Memory B cell (primary cell): ENCODE results near the gene SULT6B1.
A peak's percentile ranks its signal among the peaks of the same experiment; 100 is the strongest.
"Not testable (repeated sequence)": the region's sequence is repeated elsewhere in the genome, so short reads cannot be mapped to it uniquely, and the experiment has no call there.

Source experiments
- ATAC-seq: fragments of 150-1000 bp; cut with Tn5 transposase; 2 replicates; pipeline ENCODE4 v1.10.0; 2021; ENCODE audit warnings: low read depth, mild to moderate bottlenecking, moderate library complexity
- DNase-seq, 2 donors: peaks; one replicate each; pipeline ENCODE4 v3.0.0; 2022; ENCODE audit warnings: low spot score in 2 of 2
- H3K27ac Mint-ChIP-seq: one replicate; pipeline ENCODE4 v1.8.0; 2022; ENCODE audit warnings: mild to moderate bottlenecking, moderate library complexity, mixed read lengths
- H3K27me3 Mint-ChIP-seq: one replicate; pipeline ENCODE4 v1.8.0; 2022; ENCODE audit warnings: mixed read lengths
- H3K36me3 Mint-ChIP-seq: one replicate; pipeline ENCODE4 v1.8.0; 2022; ENCODE audit warnings: mild to moderate bottlenecking, mixed read lengths
- H3K4me1 Mint-ChIP-seq: one replicate; pipeline ENCODE4 v1.8.0; 2022; ENCODE audit warnings: mixed read lengths
- H3K4me3 Mint-ChIP-seq: one replicate; pipeline ENCODE4 v1.8.0; 2022; ENCODE audit warnings: mild to moderate bottlenecking, moderate library complexity, mixed read lengths
- H3K9me3 Mint-ChIP-seq: one replicate; pipeline ENCODE4 v1.8.0; 2022; ENCODE audit warnings: mixed read lengths

The SULT6B1 gene

GRCh38 chr2:37205689-37206341 lies 17.3 kb upstream of the SULT6B1 start:
- Mint-ChIP-seq H3K4me3 (no peak overlapping the region), H3K36me3 (peaks cover 71% of the 10 kb centered on the region), H3K27me3 (no peaks in the 10 kb centered on the region), H3K4me1 (peaks cover 14% of the 10 kb centered on the region), H3K27ac (peak overlapping the region; percentile 47), H3K9me3 (peaks cover 14% of the 10 kb centered on the region)
- DNase-seq (no peak), ATAC-seq (no peak)

- not testable (repeated sequence) for DNase-seq, H3K27me3 Mint-ChIP-seq, ATAC-seq, H3K4me3 Mint-ChIP-seq
- H3K4me1 Mint-ChIP-seq = peaks cover 14% of the 10 kb centered on the region
- peak overlapping the region; percentile 47 for H3K27ac Mint-ChIP-seq
- peaks cover 14% of the 10 kb centered on the region for H3K9me3 Mint-ChIP-seq
- H3K36me3 Mint-ChIP-seq = peaks cover 66% of the 10 kb centered on the region
These were observed 16.7 kb upstream of the SULT6B1 start for GRCh38 chr2:37205071-37205661.

GRCh38 chr2:37203708-37204107 lies 15.2 kb upstream of the SULT6B1 start:
- DNase-seq = no peak
- Mint-ChIP-seq H3K4me1 (peaks cover 16% of the 10 kb centered on the region), H3K9me3 (peaks cover 13% of the 10 kb centered on the region), H3K4me3 (no peak overlapping the region), H3K36me3 (peaks cover 52% of the 10 kb centered on the region), H3K27me3 (no peaks in the 10 kb centered on the region), H3K27ac (no peak overlapping the region)
- ATAC-seq = no peak

- ATAC-seq = no peak
- no peak for DNase-seq
- H3K36me3 Mint-ChIP-seq = peaks cover 32% of the 10 kb centered on the region
- H3K4me3 Mint-ChIP-seq = no peak overlapping the region
- H3K4me1 Mint-ChIP-seq = peaks cover 11% of the 10 kb centered on the region
- no peaks in the 10 kb centered on the region for H3K27me3 Mint-ChIP-seq
- H3K27ac Mint-ChIP-seq = peak overlapping the region; percentile 70
- peaks cover 3% of the 10 kb centered on the region for H3K9me3 Mint-ChIP-seq
These were observed 13.3 kb upstream of the SULT6B1 start for GRCh38 chr2:37201766-37202165.

GRCh38 chr2:37201208-37201607 lies 12.7 kb upstream of the SULT6B1 start:
- ATAC-seq = no peak
- no peak for DNase-seq
- Mint-ChIP-seq H3K27me3 (no peaks in the 10 kb centered on the region), H3K36me3 (peaks cover 31% of the 10 kb centered on the region), H3K9me3 (peaks cover 2% of the 10 kb centered on the region), H3K27ac (no peak overlapping the region), H3K4me1 (peaks cover 11% of the 10 kb centered on the region), H3K4me3 (no peak overlapping the region)

GRCh38 chr2:37198681-37199065 lies 10.2 kb upstream of the SULT6B1 start:
- Mint-ChIP-seq H3K4me1 (peaks cover 10% of the 10 kb centered on the region), H3K4me3 (no peak overlapping the region), H3K9me3 (peaks cover 1% of the 10 kb centered on the region), H3K27ac (no peak overlapping the region), H3K36me3 (peaks cover 12% of the 10 kb centered on the region), H3K27me3 (no peaks in the 10 kb centered on the region)
- ATAC-seq (no peak), DNase-seq (no peak)

GRCh38 chr2:37196320-37197195 lies 8.1 kb upstream of the SULT6B1 start, which contains the start of gene CEBPZOS:
CEBPZOS (plus strand) TSS chr2:37196496; CDS start chr2:37199705, 3,209 bp downstream.
- Mint-ChIP-seq H3K27ac (peak within 1 kb of the TSS; percentile 98), H3K4me3 (peak within 1 kb of the TSS; percentile 100), H3K9me3 (no peaks in the 10 kb centered on the region), H3K4me1 (peaks cover 8% of the 10 kb centered on the region), H3K27me3 (no peaks in the 10 kb centered on the region), H3K36me3 (peaks cover 1% of the 10 kb centered on the region)
- peak; percentile 87 for ATAC-seq
- peak; percentile 92 to 95 for DNase-seq

GRCh38 chr2:37195862-37196319 lies 7.4 kb upstream of the SULT6B1 start:
- not testable (repeated sequence) for H3K4me1 Mint-ChIP-seq, H3K36me3 Mint-ChIP-seq, H3K27me3 Mint-ChIP-seq, H3K9me3 Mint-ChIP-seq, DNase-seq, ATAC-seq
- Mint-ChIP-seq H3K27ac (peak overlapping the region; percentile 98), H3K4me3 (peak overlapping the region; percentile 100)

- H3K9me3 Mint-ChIP-seq = no peaks in the 10 kb centered on the region
- H3K4me1 Mint-ChIP-seq = peaks cover 5% of the 10 kb centered on the region
- H3K36me3 Mint-ChIP-seq = peaks cover 1% of the 10 kb centered on the region
- ATAC-seq (no peak), DNase-seq (no peak)
- no peak overlapping the region for H3K27ac Mint-ChIP-seq
- H3K4me3 Mint-ChIP-seq = no peak overlapping the region
- peaks cover 4% of the 10 kb centered on the region for H3K27me3 Mint-ChIP-seq
These were observed 4.1 kb upstream of the SULT6B1 start for GRCh38 chr2:37192551-37192950.

GRCh38 chr2:37191747-37192146 lies 3.3 kb upstream of the SULT6B1 start:
- Mint-ChIP-seq H3K9me3 (no peaks in the 10 kb centered on the region), H3K36me3 (peaks cover 1% of the 10 kb centered on the region), H3K27ac (no peak overlapping the region), H3K27me3 (peaks cover 4% of the 10 kb centered on the region), H3K4me3 (no peak overlapping the region), H3K4me1 (peaks cover 3% of the 10 kb centered on the region)
- ATAC-seq = no peak
- DNase-seq = no peak

- peaks cover 4% of the 10 kb centered on the region for H3K27me3 Mint-ChIP-seq
- H3K9me3 Mint-ChIP-seq = no peaks in the 10 kb centered on the region
These were observed 2.8 kb upstream of the SULT6B1 start for GRCh38 chr2:37191253-37191652.

GRCh38 chr2:37190290-37190689 lies 1.8 kb upstream of the SULT6B1 start:
- Mint-ChIP-seq H3K4me3 (no peak overlapping the region), H3K36me3 (no peaks in the 10 kb centered on the region), H3K4me1 (no peaks in the 10 kb centered on the region), H3K27me3 (peaks cover 4% of the 10 kb centered on the region), H3K27ac (no peak overlapping the region), H3K9me3 (no peaks in the 10 kb centered on the region)
- no peak for ATAC-seq
- DNase-seq = no peak

More at GRCh38 chr2:37191253-37191652, 2.8 kb upstream of the SULT6B1 start:
- no peaks in the 10 kb centered on the region for H3K36me3 Mint-ChIP-seq
- no peak overlapping the region for H3K27ac Mint-ChIP-seq
- H3K4me1 Mint-ChIP-seq = peaks cover 2% of the 10 kb centered on the region
- no peak overlapping the region for H3K4me3 Mint-ChIP-seq
- DNase-seq (no peak), ATAC-seq (no peak)

GRCh38 chr2:37189452-37190153 lies 1.1 kb upstream of the SULT6B1 start:
- H3K4me3 Mint-ChIP-seq = no peak overlapping the region
- DNase-seq = no peak
- H3K36me3 Mint-ChIP-seq = no peaks in the 10 kb centered on the region
- no peak for ATAC-seq
- H3K27me3 Mint-ChIP-seq = peaks cover 4% of the 10 kb centered on the region
- no peaks in the 10 kb centered on the region for H3K4me1 Mint-ChIP-seq
- no peak overlapping the region for H3K27ac Mint-ChIP-seq
- H3K9me3 Mint-ChIP-seq = no peaks in the 10 kb centered on the region
